Liver (tissue), 9 donors: Measurements from ENCODE around the gene ZC2HC1C. TPM values are rescaled to one million over a fixed set of nuclear protein-coding genes. Genes with fewer than 3 reads are reported as not detected.

Experiments
- DNase-seq: peaks from one replicate; pipeline ENCODE4 v3.0.0-alpha.2; 2017; ENCODE audit warnings: low spot score
- H3K27ac ChIP-seq, 2 donors: one replicate each; pipeline ENCODE4 v1.7.0; 2013; ENCODE audit warnings: inconsistent platforms in 2 of 2, low read length in 2 of 2, control low read depth in 1 of 2, low read depth in 1 of 2, mild to moderate bottlenecking in 1 of 2
- H3K27me3 ChIP-seq, 4 donors: one replicate each; pipeline versions ENCODE4 v1.6.1 to v1.7.0; 2013; ENCODE audit warnings: low read length in 3 of 4, inconsistent platforms in 1 of 4, mild to moderate bottlenecking in 1 of 4, moderate library complexity in 1 of 4; ENCODE audit not compliant: control insufficient read depth in 4 of 4, insufficient read depth in 4 of 4
- H3K36me3 ChIP-seq, 4 donors: one replicate each; pipeline versions ENCODE4 v1.6.1 to v1.7.0; 2013; ENCODE audit warnings: low read length in 3 of 4, mild to moderate bottlenecking in 3 of 4, low read depth in 1 of 4, moderate library complexity in 1 of 4; ENCODE audit not compliant: control insufficient read depth in 4 of 4, insufficient read depth in 3 of 4
- H3K4me1 ChIP-seq, 4 donors: one replicate each; pipeline versions ENCODE4 v1.6.1 to v1.7.0; 2013; ENCODE audit warnings: low read length in 3 of 4, mild to moderate bottlenecking in 3 of 4, moderate library complexity in 1 of 4; ENCODE audit not compliant: control insufficient read depth in 4 of 4, insufficient read depth in 4 of 4
- H3K4me3 ChIP-seq, 3 donors: one replicate each; pipeline versions ENCODE4 v1.6.1 to v1.7.0; 2013; ENCODE audit warnings: low read length in 3 of 3, control low read depth in 1 of 3, low read depth in 1 of 3, mild to moderate bottlenecking in 1 of 3
- H3K9ac ChIP-seq, 2 donors: one replicate each; pipeline ENCODE4 v1.7.0; 2013; ENCODE audit warnings: low read length in 2 of 2, mild to moderate bottlenecking in 2 of 2, moderate library complexity in 2 of 2, control low read depth in 1 of 2, low read depth in 1 of 2
- H3K9me3 ChIP-seq, 4 donors: one replicate each; pipeline versions ENCODE4 v1.6.1 to v1.7.0; 2013; ENCODE audit warnings: low read length in 3 of 4; ENCODE audit not compliant: control insufficient read depth in 4 of 4
- FOXA1 ChIP-seq: IDR thresholded peaks from 2 replicates; pipeline ENCODE4 v1.6.1; 2016; ENCODE audit warnings: antibody characterized with exemption
- GABPA ChIP-seq, 2 donors: IDR thresholded peaks in 1 of 2; conservative IDR thresholded peaks in 1 of 2; 2 replicates each; pipeline ENCODE4 v1.6.1; 2016; ENCODE audit warnings: antibody characterized with exemption in 2 of 2, mild to moderate bottlenecking in 1 of 2, moderate library complexity in 1 of 2
- HNF4A ChIP-seq, 2 donors: conservative IDR thresholded peaks; 2 replicates each; pipeline ENCODE4 v1.6.1; 2016; ENCODE audit warnings: antibody characterized with exemption in 2 of 2, mild to moderate bottlenecking in 2 of 2
- HNF4G ChIP-seq: IDR thresholded peaks from 2 replicates; pipeline ENCODE4 v1.6.1; 2016; ENCODE audit warnings: antibody characterized with exemption
- JUND ChIP-seq, 2 donors: IDR thresholded peaks; 2 replicates each; pipeline ENCODE4 v1.6.1; 2016; ENCODE audit warnings: antibody characterized with exemption in 2 of 2
- NR2F2 ChIP-seq: IDR thresholded peaks from 2 replicates; pipeline ENCODE4 v1.6.1; 2016; ENCODE audit warnings: antibody characterized with exemption
- RXRA ChIP-seq, 2 donors: IDR thresholded peaks; 2 replicates each; pipeline ENCODE4 v1.6.1; 2017 to 2018; ENCODE audit warnings: antibody characterized with exemption in 2 of 2, mild to moderate bottlenecking in 1 of 2
- SP1 ChIP-seq: IDR thresholded peaks from 2 replicates; pipeline ENCODE4 v1.6.1; 2018; ENCODE audit warnings: antibody characterized with exemption, mild to moderate bottlenecking
- TAF1 ChIP-seq: conservative IDR thresholded peaks from 2 replicates; pipeline ENCODE4 v1.6.1; 2016; ENCODE audit warnings: antibody characterized with exemption, mild to moderate bottlenecking
- YY1 ChIP-seq: IDR thresholded peaks from 2 replicates; pipeline ENCODE4 v1.6.1; 2016; ENCODE audit warnings: antibody characterized with exemption, mild to moderate bottlenecking
- WGBS: extraction: QIAGEN DNeasy Blood & Tissue Kit; methylation state at CpG from one replicate; pipeline ENCODE4 v1.1.7; 2013; 5-methylcytosine and 5-hydroxymethylcytosine counted together
- polyA plus RNA-seq, 2 donors: library from polyadenylated mRNA; stranded (reverse) in 1 of 2; unstranded in 1 of 2; fragments of 200-250 nt in 1 of 2; fragments of >200 nt in 1 of 2; fragmentation: Nextera tagmentation in 1 of 2; extraction: Ambion mirVana in 1 of 2; gene quantifications; one replicate each; pipeline versions ENCODE4 v1.2.1 to v1.2.3, GENCODE V29; 2013 to 2015
- total RNA-seq, 2 donors: library from RNA; depleted of rRNA; stranded (reverse); fragments of >200 nt; gene quantifications; one replicate each; pipeline ENCODE4 v1.2.3, GENCODE V29; 2014
- TF ChIP-seq, protein P1 (sequence below): IDR thresholded peaks from 2 replicates; pipeline ENCODE4 v1.6.1; 2016; ENCODE audit warnings: antibody characterized with exemption
- TF ChIP-seq, protein P2 (sequence below): IDR thresholded peaks from 2 replicates; pipeline ENCODE4 v1.6.1; 2016; ENCODE audit warnings: antibody characterized with exemption
- TF ChIP-seq, protein P3 (sequence below): fragments of 150-350 bp; IDR thresholded peaks from 2 replicates; pipeline ENCODE4 v1.5.1; 2017; ENCODE audit warnings: improper control_type of control experiment, low read depth, low read length; ENCODE audit not compliant: missing input control
- TF ChIP-seq, protein P4 (sequence below): IDR thresholded peaks from 2 replicates; pipeline ENCODE4 v1.6.1; 2016; ENCODE audit warnings: antibody characterized with exemption
- donor health status: healthy.
- donor health status: healthy.
- donor health status: healthy.
- donor health status: healthy.
- donor health status: healthy.

Gene ZC2HC1C
- total and polyA plus RNA-seq, 4 donors: 0.56 to 5.9 (median 3.5) TPM

DNA sequence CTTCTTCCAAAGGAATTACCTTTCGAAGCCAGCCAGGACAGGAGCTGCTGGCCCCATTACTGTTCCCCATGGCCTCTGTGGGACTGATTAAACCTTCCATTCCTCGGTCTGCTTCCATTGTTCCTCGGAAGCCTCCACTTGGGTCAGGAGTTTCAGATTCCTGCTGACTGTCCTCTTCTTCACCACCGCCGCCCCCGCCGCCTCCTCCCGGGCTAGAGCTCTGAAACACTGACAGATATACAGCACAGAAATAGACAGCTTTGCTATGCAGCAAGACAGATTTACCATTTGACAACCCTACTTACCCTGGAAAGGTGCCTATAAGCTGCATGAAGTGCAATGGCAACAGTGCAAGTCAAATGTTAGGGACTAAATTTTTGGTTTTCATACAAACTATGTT is 21.8 kb downstream of the ZC2HC1C start:
- no peaks in the 10 kb centered on the region for H3K27me3 ChIP-seq
- peaks cover 8 to 67% (median 51%) of the 10 kb centered on the region in 4 donors for H3K36me3 ChIP-seq
- H3K9me3 ChIP-seq: no peaks in the 10 kb centered on the region
- H3K27ac ChIP-seq: no peak overlapping the region
- H3K4me3 ChIP-seq: no peak overlapping the region
- WGBS: 96% methylated on average over 8 of the region's 8 CpGs
- no peak overlapping the region for H3K9ac ChIP-seq
- TF ChIP-seq TAF1 (no peak), HNF4A (conservative IDR thresholded peaks at IDR 0.05) (no peak), HNF4G (no peak), RXRA (IDR thresholded peaks at IDR 0.05) (no peak), SP1 (no peak), YY1 (no peak), FOXA1 (no peak), JUND (IDR thresholded peaks at IDR 0.05) (no peak), NR2F2 (no peak)
- TF ChIP-seq, protein P1, sequence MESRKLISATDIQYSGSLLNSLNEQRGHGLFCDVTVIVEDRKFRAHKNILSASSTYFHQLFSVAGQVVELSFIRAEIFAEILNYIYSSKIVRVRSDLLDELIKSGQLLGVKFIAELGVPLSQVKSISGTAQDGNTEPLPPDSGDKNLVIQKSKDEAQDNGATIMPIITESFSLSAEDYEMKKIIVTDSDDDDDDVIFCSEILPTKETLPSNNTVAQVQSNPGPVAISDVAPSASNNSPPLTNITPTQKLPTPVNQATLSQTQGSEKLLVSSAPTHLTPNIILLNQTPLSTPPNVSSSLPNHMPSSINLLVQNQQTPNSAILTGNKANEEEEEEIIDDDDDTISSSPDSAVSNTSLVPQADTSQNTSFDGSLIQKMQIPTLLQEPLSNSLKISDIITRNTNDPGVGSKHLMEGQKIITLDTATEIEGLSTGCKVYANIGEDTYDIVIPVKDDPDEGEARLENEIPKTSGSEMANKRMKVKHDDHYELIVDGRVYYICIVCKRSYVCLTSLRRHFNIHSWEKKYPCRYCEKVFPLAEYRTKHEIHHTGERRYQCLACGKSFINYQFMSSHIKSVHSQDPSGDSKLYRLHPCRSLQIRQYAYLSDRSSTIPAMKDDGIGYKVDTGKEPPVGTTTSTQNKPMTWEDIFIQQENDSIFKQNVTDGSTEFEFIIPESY: no peak
- TF ChIP-seq, protein P2, sequence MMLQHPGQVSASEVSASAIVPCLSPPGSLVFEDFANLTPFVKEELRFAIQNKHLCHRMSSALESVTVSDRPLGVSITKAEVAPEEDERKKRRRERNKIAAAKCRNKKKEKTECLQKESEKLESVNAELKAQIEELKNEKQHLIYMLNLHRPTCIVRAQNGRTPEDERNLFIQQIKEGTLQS: no peak
- TF ChIP-seq, protein P3, sequence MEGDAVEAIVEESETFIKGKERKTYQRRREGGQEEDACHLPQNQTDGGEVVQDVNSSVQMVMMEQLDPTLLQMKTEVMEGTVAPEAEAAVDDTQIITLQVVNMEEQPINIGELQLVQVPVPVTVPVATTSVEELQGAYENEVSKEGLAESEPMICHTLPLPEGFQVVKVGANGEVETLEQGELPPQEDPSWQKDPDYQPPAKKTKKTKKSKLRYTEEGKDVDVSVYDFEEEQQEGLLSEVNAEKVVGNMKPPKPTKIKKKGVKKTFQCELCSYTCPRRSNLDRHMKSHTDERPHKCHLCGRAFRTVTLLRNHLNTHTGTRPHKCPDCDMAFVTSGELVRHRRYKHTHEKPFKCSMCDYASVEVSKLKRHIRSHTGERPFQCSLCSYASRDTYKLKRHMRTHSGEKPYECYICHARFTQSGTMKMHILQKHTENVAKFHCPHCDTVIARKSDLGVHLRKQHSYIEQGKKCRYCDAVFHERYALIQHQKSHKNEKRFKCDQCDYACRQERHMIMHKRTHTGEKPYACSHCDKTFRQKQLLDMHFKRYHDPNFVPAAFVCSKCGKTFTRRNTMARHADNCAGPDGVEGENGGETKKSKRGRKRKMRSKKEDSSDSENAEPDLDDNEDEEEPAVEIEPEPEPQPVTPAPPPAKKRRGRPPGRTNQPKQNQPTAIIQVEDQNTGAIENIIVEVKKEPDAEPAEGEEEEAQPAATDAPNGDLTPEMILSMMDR: no peak
- TF ChIP-seq, protein P4, sequence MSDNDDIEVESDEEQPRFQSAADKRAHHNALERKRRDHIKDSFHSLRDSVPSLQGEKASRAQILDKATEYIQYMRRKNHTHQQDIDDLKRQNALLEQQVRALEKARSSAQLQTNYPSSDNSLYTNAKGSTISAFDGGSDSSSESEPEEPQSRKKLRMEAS: no peak
- no peak for DNase-seq
- H3K4me1 ChIP-seq: no peaks in the 10 kb centered on the region

DNA sequence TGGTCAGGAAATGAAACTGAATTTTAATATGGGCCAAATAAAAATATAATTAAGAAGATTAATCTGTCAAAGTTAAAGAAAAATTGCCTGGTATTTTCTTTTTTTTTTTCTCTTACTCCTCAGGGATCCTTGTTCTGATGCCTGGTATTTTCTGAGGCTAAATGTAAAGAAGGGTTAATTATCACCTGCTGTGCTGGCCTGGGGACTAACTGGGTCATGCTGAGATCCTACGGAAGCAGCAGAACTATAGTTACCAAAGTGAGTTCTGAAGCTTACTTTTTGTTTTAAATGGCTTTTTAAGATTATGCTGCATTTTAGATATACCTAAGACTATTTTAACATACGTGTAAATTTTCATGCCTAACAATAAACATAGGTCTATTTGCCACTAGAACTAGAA is 23.3 kb downstream of the ZC2HC1C start:
- Histone ChIP-seq H3K4me1 (no peaks in the 10 kb centered on the region), H3K9me3 (no peaks in the 10 kb centered on the region), H3K27ac (no peak overlapping the region), H3K9ac (no peak overlapping the region), H3K4me3 (no peak overlapping the region), H3K27me3 (no peaks in the 10 kb centered on the region), H3K36me3 (peaks cover 4 to 63% (median 51%) of the 10 kb centered on the region in 4 donors)
- DNase-seq: no peak
- WGBS: 86% methylated on average over 2 of the region's 2 CpGs
- TF ChIP-seq YY1 (no peak), RXRA (IDR thresholded peaks at IDR 0.05) (no peak), FOXA1 (no peak), GABPA (IDR thresholded peaks at IDR 0.05 in 1 of 2, conservative IDR thresholded peaks at IDR 0.05 in 1 of 2) (no peak), JUND (IDR thresholded peaks at IDR 0.05) (no peak), NR2F2 (no peak), HNF4G (no peak), SP1 (no peak), HNF4A (conservative IDR thresholded peaks at IDR 0.05) (no peak)
- TF ChIP-seq, protein P3: no peak
- TF ChIP-seq, protein P1: no peak
- TF ChIP-seq, protein P2: no peak
- TF ChIP-seq, protein P4: no peak
